HG03457 (cell line): ENCODE data around the gene NEUROG1.

Experiments used
- ATAC-seq: cut with Tn5 transposase; IDR thresholded peaks from one replicate; pipeline ENCODE4 v1.9.1; 2021; ENCODE audit warnings: moderate number of reproducible peaks; ENCODE audit not compliant: unreplicated experiment

NEUROG1 gene

DNA sequence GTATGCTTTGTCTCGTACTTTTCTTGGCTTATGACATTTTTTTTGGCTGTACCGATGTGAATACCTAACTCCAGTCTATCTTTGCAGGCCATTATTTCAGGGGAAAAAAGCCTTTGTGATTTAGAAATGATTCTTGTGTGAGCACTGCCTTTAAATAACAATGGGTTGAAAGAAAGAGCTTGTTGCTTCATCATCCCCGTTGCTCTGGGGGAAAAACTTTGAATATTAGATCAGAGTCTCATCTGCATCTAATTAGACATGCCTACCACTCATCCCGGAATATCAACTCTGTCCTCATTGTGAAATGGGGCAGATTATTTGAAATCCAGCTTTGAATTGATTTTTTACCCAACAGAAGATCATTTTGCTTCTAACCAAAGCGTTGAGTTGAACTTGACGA, 29.5 kb upstream of the NEUROG1 start:
- ATAC-seq: no peak

DNA sequence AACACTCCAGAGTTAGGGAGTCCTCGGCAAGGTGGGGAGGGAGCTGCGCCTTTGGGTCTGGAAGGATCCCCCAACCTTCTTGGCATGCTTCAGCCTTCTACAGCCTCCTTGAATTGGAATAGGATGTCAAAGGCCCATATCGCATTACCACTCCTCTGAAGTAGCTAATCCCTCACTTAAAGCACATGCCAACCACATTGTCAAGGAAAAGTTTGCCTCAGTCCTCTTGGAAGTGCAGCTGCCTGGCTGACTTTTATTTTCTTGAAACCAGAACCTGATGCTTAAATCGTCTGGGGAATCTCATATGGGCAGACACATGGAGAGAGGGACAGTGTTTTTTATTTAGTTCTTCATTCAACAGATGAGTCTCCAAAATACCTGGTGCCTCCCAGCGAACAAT, 28.6 kb upstream of the NEUROG1 start:
- ATAC-seq: no peak

DNA sequence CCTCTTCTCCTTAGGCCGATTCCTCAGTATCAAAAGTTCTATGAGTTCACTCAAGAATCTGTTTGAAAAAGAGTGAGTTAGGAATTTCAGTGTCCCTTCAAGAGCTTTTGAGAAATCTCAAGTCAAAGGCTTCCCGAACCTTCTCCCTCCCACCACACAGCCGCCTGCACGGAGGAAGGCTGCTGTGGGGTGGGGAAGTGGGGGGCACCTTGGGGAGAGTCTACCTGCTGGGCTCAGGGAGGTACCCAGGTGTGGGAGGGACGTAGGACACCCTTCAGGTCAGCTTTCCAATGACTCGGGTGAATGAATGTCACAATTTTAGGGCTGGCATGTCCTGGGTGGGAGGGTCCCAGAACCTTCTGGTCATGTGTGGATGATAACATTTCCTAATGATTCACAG, 25.5 kb upstream of the NEUROG1 start:
- ATAC-seq: no peak

DNA sequence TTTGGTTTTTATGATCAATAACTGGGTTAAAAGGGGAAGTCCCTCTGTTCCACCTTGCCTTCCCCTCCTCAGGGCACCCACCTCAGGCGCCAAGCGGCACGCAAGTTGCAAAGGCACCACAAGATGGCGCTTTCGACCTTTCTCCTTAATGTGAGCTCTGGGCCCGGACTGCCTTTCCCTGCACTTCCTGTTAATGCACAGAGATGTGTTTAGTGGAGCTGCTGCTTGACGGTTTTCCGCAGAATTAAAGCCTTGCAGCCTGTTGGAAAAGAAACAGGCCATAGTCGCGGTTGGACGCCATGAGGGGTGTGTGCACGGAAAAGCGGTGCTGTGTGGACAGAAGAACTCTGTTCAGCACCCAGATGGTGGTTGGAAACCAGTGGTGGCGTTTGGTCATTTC, 25.1 kb upstream of the NEUROG1 start:
- ATAC-seq: peak; percentile 74

DNA sequence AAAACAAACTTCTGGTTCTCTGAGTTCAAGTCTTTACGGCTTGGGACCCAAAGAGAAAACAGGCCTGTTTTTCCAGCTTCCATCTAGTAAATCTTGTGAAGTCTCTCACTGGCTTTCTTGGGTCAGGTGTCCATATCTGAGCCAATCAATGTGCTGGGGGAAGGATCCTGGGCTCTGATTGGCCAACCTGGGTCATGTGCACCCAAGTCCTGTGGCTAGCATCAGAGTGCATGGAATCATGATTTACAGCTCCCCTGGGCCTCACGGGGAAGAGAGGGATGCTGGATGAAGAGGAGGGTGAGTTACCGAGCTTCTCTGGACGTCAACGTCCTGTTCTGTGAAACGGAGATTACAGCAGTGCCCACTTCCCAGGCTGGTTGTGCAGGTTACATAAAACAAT, 23.6 kb upstream of the NEUROG1 start:
- ATAC-seq: no peak

DNA sequence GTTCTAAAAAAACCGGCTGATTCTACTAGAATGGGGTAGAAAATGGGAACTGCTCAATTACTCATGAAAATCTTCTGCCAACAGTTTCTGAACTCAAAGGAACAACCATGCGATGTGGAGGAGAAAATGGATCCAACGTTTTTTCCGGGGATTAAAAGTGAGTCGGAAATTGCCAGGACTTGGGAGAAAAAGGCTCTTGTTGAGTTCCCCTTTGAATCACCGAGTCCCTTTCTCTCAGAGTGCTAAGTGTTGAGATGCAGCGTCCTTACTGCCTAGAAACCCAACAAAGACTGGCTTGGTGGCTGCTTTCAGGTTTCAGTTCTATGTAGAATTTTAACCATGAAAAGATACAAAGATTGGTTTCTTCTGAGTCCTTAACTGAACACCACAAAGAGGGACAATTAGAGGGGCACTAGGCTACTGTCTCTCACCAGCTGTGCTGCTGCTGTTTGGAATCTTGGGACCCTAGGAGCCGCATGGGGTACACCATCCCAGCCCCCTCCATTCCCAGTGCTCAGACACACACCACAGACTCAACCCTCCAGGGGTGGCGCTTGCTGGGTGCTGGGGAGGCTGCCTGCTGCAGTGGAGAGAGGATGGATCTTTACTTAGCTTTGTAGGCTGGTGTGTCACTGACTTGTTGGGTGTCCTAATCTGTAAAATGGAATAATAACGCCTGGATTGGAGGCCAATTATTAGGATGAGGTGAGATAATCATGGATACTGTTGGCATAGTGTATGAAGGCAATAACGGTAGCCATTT, 21.5 kb upstream of the NEUROG1 start:
- no peak for ATAC-seq

DNA sequence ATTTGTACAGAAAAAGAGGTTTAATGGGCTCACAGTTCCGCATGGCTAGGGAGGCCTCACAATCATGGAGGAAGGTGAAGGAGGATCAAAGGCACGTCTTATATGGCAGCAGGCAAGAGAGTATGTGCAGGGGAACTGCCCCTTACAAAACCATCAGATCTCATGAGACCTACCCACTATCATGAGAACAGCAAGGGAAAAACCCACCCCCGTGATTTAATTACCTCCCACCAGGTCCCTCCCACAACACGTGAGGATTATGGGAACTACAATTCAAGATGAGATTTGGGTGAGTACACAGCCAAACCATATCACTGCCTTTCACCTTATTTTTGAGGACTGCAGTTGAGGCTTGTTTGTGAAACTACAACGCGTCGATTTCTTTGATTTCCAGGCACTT, 20.9 kb upstream of the NEUROG1 start:
- ATAC-seq: no peak

DNA sequence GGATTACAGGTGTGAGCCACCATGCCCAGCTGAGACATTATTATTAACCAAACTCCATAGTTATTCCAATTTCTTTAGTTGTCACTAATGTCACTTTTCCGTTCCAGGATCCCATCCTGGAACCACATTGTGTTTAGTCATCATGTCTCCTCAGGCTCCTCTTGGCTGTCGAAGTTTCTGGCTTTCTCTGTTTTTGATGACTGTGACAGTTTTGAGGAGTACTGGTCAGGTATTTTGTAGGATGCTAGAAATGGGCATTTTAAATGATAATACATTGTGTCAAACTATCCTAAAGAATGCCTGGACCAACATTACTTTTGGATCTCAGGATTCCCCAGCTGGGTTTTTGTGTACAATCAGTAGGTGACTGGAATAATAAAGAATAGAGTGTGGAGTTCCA, 19.8 kb upstream of the NEUROG1 start:
- ATAC-seq: no peak

DNA sequence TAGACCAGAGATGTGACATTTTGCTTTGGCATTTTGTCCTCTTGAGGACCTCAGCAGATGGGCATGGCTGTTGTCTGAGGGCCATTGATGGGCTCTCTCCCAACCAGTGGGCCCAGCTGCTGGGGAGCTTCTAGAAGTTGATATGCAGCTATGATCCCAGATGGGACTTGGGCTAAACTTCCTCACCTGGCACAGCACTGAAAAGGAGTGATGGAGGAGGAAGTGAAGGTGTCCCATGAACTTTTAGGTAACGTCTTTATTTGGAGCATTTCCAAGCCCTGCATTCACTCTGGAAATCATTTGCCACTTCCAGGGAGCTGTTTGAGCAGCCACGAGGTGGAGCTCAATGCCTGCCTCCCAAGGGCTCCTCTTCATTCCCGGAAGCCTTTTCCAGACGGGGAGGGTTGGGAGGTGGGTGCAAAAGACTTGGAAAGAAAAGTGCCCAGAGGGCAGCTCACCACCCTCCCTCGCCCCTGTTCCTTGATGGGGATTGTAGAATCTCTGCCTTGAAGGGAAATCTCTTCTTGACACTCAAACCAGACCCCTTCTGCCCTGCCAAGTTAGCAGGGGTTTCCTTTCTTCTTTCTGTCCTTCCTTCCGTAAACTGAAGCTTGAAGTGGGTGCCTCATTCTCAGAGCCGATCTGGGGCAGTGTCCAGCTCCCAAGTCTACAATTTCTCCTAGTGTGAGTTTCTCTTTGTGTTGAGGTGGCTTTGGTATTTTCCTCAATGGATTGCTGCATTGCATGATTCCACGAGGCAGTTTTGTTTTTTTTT, 18.1 kb upstream of the NEUROG1 start:
- no peak for ATAC-seq

DNA sequence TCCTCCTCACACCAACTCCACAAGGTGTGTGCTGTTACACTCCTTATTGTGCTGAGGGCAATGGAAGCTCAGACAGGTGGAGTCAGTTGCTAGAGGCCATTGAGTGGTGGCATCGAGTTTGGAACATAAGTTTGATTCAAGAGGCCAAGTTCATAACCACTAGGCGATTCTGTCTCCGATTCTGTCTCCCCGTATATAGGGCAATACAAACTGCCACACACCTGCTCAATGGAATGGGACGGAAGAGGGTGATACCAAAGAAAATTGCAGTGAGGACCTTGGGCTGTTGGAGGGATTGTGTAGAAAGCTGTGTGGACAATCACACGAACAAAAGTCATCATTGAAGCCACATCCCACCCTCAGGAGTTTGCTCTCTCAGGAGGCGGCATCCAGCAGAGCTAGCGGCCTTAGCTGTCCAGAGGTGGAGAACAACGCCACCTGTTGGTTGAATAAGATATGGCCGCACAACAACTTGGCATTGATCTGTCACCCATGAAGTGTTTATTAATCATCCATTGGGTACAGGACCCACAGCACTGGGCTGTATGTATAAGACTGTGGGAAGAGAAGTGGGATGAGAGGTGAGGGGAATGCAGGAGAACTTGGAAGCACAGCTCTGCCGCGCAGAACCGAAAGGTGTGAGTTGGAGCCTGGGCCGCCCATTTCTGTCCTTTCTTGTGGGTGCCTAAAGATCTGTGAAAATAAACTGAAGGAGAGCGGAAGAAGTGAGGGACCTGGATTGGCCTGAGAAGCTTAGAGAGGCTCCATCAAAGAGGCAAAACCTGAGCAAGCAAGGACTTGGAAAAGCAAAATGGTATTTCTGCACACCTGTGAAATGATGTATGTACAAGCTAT, 16.1 kb upstream of the NEUROG1 start:
- ATAC-seq: no peak

DNA sequence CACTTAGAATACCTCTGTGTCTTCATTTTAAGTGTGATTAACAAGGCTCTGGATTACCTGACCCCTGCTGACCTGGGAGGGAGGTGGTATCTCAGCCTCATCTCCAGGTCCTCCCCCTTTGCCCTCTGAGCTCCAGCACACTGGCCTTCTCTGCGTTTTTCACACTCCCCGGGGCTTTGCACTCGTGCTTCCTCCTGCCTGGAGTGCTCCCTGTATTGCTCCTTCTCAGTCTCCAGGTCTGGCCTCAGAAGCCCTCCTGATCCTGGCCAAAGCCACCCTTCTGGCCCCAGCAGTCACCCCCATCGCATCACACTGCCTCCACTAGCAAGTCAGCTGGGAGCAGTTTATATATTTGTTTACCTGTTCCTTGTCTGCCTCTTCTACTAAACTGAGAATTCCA, 13.6 kb upstream of the NEUROG1 start:
- ATAC-seq: no peak

DNA sequence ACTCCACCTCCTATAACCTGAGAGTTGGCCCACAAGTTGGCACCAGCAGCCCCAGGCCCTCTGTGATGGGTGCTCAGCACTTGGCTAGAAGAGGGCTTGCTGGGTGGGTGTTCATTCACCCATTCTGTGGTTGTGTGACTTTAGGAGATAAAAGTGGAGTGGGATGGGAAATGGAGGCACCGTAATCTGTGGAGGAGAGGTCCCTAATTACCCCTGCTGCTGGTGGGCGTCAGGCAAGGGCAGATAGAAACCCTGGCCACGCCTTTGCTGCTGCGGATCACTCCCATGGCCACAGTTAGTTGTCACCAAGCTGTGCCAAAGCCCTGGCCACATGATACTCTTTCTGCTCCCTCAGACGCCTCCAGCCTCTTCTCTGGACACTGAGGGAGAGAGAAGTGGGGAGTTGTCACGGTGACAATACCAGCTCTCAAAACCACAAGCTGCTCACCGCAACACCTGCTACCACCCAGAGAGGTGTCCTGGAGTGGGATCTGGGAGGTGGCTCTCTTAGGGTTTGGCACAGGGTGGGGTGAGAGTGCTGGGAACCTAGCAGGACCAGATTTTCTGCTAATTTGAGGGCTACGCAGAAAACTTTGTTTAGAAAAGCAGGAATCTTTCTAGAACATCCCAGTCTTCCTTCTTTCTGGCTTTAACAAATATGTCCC, 12.0 kb upstream of the NEUROG1 start:
- no peak for ATAC-seq

DNA sequence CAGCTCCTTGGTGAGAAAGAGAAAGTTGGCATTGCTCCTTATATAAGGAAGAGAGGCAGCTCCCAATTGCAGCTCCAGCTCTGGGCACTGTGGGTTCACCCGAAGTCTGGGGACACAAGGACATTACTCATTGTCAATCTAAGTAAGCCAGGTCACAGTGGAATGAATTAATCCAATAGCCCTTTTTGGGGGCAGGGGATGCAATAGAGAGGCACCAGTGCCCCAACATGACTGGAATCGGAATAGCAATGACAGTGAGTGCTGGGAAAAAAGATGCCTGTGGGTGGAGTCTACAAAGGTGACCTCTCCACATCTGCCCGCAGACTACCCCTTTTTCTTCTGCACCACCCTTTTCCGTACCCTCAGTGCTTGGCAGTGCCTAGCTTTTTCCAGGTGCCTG, 11.1 kb upstream of the NEUROG1 start:
- no peak for ATAC-seq

DNA sequence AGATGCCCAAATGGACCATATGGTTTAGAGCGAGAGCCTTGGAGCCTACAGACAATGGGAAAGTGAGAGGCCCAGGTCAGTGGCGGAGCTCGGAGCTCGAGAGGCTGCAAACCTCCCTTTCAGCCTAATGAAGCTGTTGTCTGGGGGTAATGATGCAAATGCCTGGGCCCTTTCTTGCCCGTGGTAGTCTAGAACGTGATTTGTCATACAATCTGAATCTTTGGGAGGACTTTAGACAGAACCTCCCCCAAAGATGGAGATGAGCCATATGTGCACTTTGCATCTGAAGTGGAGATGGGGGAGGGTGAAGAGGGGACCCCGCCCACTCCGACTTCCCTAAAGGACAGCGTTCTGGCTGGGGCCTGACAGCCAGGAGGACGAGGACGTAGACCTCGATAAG, 10.3 kb upstream of the NEUROG1 start:
- ATAC-seq: no peak

DNA sequence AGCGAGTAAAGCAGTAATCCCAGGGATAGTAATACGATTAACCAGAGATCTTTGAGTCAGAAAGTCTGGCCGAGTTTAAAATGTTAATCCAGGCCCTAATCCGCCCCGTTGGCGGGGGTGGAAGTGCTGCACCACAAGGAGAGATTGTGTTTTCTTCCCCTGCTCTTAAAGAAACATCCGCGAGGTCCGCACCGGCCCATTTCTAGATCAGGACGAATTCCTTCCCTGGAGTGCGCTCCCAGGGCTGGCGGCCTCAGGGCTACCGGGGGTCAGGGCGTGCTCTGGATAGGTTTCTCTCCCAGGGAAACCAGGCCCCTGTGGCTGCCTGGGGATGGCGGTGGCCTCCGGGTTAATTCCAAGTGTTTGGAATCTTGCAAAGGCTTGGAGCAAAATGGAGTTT, 9.3 kb upstream of the NEUROG1 start:
- ATAC-seq: no peak

DNA sequence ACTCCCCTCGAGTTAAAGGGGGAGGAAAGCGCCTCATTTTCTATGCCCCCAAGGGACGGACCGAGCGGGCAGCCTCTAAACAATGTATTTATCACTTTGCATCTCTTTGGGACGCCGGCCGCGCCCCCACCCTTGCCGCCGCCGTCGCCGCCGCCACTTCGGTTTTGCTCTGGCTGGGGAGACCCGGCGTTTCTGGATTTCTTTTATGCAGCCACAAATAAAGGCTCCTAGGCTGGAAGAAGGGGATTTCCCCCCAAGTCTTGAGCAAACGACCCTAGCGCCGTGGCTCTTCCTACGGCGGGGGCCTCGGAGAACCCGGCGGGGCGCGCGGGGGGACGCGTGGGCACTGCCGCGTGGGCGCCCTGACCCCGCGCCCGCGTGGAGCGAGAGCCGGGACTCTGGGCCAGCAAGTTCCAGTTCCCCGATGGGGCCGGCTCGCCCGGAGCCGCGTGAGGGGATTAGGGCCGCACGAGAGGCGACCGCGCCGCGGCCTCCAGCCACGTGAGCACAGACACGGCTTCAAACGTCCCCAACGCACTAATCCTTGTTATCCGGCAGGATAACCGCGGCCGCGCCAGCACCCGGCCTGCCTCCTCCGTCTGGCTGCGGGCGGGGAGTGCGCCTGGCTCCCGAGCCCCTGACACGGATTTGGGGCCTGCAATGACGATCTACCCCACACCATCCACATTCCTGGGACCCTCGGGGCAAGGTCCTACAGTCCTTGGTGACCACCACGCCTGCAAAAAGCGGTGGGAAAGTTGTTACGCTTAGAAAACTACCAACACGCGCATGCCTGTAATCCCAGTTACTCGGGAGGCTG, 7.9 kb upstream of the NEUROG1 start:
- ATAC-seq: no peak

DNA sequence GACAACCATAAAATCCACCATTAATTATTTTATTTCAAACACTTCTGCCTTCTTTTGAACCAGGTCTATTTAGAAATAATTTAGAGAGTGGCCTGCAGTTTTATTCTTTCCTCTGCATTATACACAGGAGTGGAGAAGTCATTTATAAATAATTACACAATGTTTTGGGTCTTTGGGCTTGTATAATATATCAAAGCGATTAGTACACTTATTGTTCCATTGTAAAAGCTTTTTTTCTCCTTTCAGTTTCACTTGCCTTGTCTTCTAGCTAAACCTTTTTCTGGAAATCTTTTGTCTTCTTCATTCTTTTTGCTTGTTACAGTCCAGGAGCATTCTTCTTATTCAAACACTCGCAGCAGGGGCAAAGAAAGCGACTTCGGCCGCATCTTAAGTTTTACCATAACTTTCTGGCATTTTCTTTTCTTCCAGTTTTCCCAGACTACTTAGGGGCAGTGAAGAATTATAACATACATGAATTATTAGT, 7.3 kb upstream of the NEUROG1 start:
- ATAC-seq: no peak

DNA sequence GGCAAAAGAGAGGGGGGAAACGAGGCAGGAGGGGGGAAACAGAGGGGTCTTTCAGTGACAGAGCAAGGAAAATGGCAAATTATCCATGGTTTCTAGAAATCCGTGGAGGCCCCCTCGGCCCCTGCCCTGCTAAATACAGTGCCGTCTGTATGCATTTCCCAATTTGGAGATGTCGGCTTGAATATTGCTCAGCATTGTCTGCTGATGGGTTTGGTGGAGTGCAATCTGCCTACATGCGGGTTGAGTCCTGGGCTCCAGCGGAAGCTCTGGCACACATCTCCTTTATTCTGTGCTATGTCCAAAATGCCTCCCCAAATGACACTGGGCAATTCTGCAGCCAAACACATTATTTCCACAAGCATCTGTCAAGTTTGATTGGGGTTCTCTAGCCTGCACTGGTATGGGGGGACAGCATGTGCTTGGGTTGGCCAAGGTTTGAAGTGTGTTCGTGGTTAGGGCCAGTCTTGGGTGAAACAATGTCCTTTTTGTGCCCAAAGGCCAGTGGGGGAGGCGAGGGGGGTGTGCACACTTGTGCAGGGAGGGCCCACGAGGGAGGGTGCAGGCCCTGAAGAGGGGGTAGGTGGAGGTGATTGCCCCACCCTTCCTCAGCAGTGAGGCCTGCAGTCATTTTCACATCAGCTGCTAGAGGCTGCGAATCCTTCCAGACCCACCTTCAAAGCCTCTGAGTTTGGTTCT, 6.2 kb upstream of the NEUROG1 start:
- no peak for ATAC-seq

DNA sequence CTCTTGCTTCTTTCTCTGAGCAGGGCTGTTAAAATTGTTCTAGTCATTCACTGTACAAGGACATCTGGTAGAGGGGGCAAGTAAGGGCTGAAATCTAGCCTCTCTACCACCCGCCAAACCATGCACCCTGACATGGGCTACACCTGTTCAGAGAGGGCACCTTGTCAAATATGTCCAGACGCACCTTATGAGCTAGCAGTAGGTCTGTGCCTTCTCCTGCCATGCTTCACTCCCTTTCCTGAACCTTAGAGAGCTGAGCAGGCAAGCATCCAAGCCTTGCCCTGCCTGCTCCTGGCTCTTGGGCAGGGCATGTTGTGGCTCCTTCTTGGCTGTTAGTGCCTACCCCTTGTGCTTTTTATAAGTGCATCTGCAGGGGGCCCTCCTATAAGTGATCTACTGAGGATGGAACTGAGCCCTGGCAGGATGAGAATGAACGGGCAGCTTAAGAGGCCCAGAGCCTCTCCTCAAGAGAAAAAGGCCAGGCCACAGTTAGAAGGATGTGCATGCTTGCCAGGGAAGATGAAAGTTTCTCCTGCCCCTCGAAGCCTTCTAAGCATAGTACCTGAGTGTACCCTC, 3.8 kb upstream of the NEUROG1 start:
- no peak for ATAC-seq
